ENCODE measurements around the gene PEX3.

The PEX3 gene

GRCh38 chr6:143536866-143537691 is 86.5 kb downstream of the PEX3 start:
- Histone ChIP-seq H2AFZ (ENCODE audit: insufficient read depth, low read length, poor library complexity) (peak overlapping the region; percentile 79), H3K18ac (ENCODE audit: low read length) (no peak overlapping the region), H2AK5ac (ENCODE audit: low read length) (no peak overlapping the region), H3K79me2 (ENCODE audit: control insufficient read depth, insufficient read depth, low read length, poor library complexity) (no peaks in the 10 kb centered on the region), H3K14ac (ENCODE audit: low read length) (no peak overlapping the region), H4K8ac (ENCODE audit: low read depth, low read length) (no peak overlapping the region), H4K12ac (ENCODE audit: low read depth, low read length) (no peak overlapping the region), H2BK120ac (ENCODE audit: insufficient read depth, low read length, poor library complexity) (no peak overlapping the region), H3K4ac (ENCODE audit: low read depth, low read length) (no peak overlapping the region), H3K4me2 (ENCODE audit: low read length) (peak overlapping the region; percentile 63), H2BK12ac (ENCODE audit: low read length) (no peak overlapping the region), H3K23ac (ENCODE audit: low read length) (no peak overlapping the region), H3K79me1 (ENCODE audit: low read length) (peaks cover 3% of the 10 kb centered on the region), H3K36me3 (ENCODE audit: control insufficient read depth in 1 of 2, insufficient read depth in 2 of 2, low read length in 2 of 2) (no peaks in the 10 kb centered on the region), H4K91ac (ENCODE audit: low read depth, low read length) (no peak overlapping the region), H3K9ac (ENCODE audit: low read length) (no peak overlapping the region), H2BK5ac (ENCODE audit: low read depth, low read length, poor library complexity) (no peak overlapping the region), H3K27ac (ENCODE audit: low read depth, low read length) (no peak overlapping the region), H3K9me3 (ENCODE audit: insufficient read depth, low read depth, low read length) (no peaks in the 10 kb centered on the region), H3K4me1 (ENCODE audit: control insufficient read depth in 1 of 2, insufficient read depth in 2 of 2, low read length in 2 of 2) (peaks cover 0 to 2% of the 10 kb centered on the region in 2 experiments), H3K27me3 (ENCODE audit: insufficient read depth, low read length) (peaks cover 11% of the 10 kb centered on the region), H3K4me3 (ENCODE audit: low read depth, low read length) (peak overlapping the region; percentile 69)
- no CpG with 5 or more reads among the region's 103 CpGs for WGBS (ENCODE audit: extremely low coverage, insufficient coverage, insufficient read length)
- DNase-seq = peak; percentile 30 to 56

GRCh38 chr6:143538374-143538773 is 87.8 kb downstream of the PEX3 start:
- Histone ChIP-seq H3K27ac (ENCODE audit: low read depth, low read length) (no peak overlapping the region), H4K12ac (ENCODE audit: low read depth, low read length) (no peak overlapping the region), H3K4me3 (ENCODE audit: low read depth, low read length) (no peak overlapping the region), H2BK120ac (ENCODE audit: insufficient read depth, low read length, poor library complexity) (no peak overlapping the region), H3K79me2 (ENCODE audit: control insufficient read depth, insufficient read depth, low read length, poor library complexity) (no peaks in the 10 kb centered on the region), H3K18ac (ENCODE audit: low read length) (no peak overlapping the region), H3K27me3 (ENCODE audit: insufficient read depth, low read length) (peaks cover 11% of the 10 kb centered on the region), H3K9ac (ENCODE audit: low read length) (no peak overlapping the region), H2AFZ (ENCODE audit: insufficient read depth, low read length, poor library complexity) (no peak overlapping the region), H4K91ac (ENCODE audit: low read depth, low read length) (no peak overlapping the region), H3K4me2 (ENCODE audit: low read length) (no peak overlapping the region), H3K4ac (ENCODE audit: low read depth, low read length) (no peak overlapping the region), H3K36me3 (ENCODE audit: control insufficient read depth in 1 of 2, insufficient read depth in 2 of 2, low read length in 2 of 2) (no peaks in the 10 kb centered on the region), H3K23ac (ENCODE audit: low read length) (no peak overlapping the region), H2BK12ac (ENCODE audit: low read length) (no peak overlapping the region), H2BK5ac (ENCODE audit: low read depth, low read length, poor library complexity) (no peak overlapping the region), H3K14ac (ENCODE audit: low read length) (no peak overlapping the region), H4K8ac (ENCODE audit: low read depth, low read length) (no peak overlapping the region), H3K79me1 (ENCODE audit: low read length) (peaks cover 3% of the 10 kb centered on the region), H2AK5ac (ENCODE audit: low read length) (no peak overlapping the region), H3K9me3 (ENCODE audit: insufficient read depth, low read depth, low read length) (no peaks in the 10 kb centered on the region), H3K4me1 (ENCODE audit: control insufficient read depth in 1 of 2, insufficient read depth in 2 of 2, low read length in 2 of 2) (peaks cover 0 to 2% of the 10 kb centered on the region in 2 experiments)
- no peak for DNase-seq
- WGBS (ENCODE audit: extremely low coverage, insufficient coverage, insufficient read length) = no CpG with 5 or more reads among the region's 7 CpGs

GRCh38 chr6:143539106-143539505 is 88.5 kb downstream of the PEX3 start:
- Histone ChIP-seq H3K27me3 (ENCODE audit: insufficient read depth, low read length) (peaks cover 11% of the 10 kb centered on the region), H3K4me1 (ENCODE audit: control insufficient read depth in 1 of 2, insufficient read depth in 2 of 2, low read length in 2 of 2) (peaks cover 0 to 2% of the 10 kb centered on the region in 2 experiments), H3K4ac (ENCODE audit: low read depth, low read length) (no peak overlapping the region), H4K91ac (ENCODE audit: low read depth, low read length) (no peak overlapping the region), H3K18ac (ENCODE audit: low read length) (no peak overlapping the region), H2AK5ac (ENCODE audit: low read length) (no peak overlapping the region), H3K23ac (ENCODE audit: low read length) (no peak overlapping the region), H3K4me3 (ENCODE audit: low read depth, low read length) (no peak overlapping the region), H3K14ac (ENCODE audit: low read length) (no peak overlapping the region), H3K27ac (ENCODE audit: low read depth, low read length) (no peak overlapping the region), H3K36me3 (ENCODE audit: control insufficient read depth in 1 of 2, insufficient read depth in 2 of 2, low read length in 2 of 2) (no peaks in the 10 kb centered on the region), H2BK12ac (ENCODE audit: low read length) (no peak overlapping the region), H2BK5ac (ENCODE audit: low read depth, low read length, poor library complexity) (no peak overlapping the region), H3K79me2 (ENCODE audit: control insufficient read depth, insufficient read depth, low read length, poor library complexity) (no peaks in the 10 kb centered on the region), H2AFZ (ENCODE audit: insufficient read depth, low read length, poor library complexity) (no peak overlapping the region), H3K79me1 (ENCODE audit: low read length) (peaks cover 3% of the 10 kb centered on the region), H4K8ac (ENCODE audit: low read depth, low read length) (no peak overlapping the region), H3K9ac (ENCODE audit: low read length) (no peak overlapping the region), H3K9me3 (ENCODE audit: insufficient read depth, low read depth, low read length) (no peaks in the 10 kb centered on the region), H2BK120ac (ENCODE audit: insufficient read depth, low read length, poor library complexity) (no peak overlapping the region), H3K4me2 (ENCODE audit: low read length) (no peak overlapping the region), H4K12ac (ENCODE audit: low read depth, low read length) (no peak overlapping the region)
- WGBS (ENCODE audit: extremely low coverage, insufficient coverage, insufficient read length) = no CpG with 5 or more reads among the region's 4 CpGs
- DNase-seq = no peak

- DNase-seq = no peak
- no peak overlapping the region for H3K27ac ChIP-seq (ENCODE audit: low read depth, low read length)
- H3K18ac ChIP-seq (ENCODE audit: low read length) = no peak overlapping the region
- no peaks in the 10 kb centered on the region for H3K79me2 ChIP-seq (ENCODE audit: control insufficient read depth, insufficient read depth, low read length, poor library complexity)
- peaks cover 3% of the 10 kb centered on the region for H3K79me1 ChIP-seq (ENCODE audit: low read length)
- H3K9ac ChIP-seq (ENCODE audit: low read length) = no peak overlapping the region
- H4K91ac ChIP-seq (ENCODE audit: low read depth, low read length) = no peak overlapping the region
- no peak overlapping the region for H3K14ac ChIP-seq (ENCODE audit: low read length)
- no peak overlapping the region for H3K4ac ChIP-seq (ENCODE audit: low read depth, low read length)
- H3K36me3 ChIP-seq (ENCODE audit: control insufficient read depth in 1 of 2, insufficient read depth in 2 of 2, low read length in 2 of 2) = no peaks in the 10 kb centered on the region
- no peak overlapping the region for H3K4me3 ChIP-seq (ENCODE audit: low read depth, low read length)
- no peak overlapping the region for H4K8ac ChIP-seq (ENCODE audit: low read depth, low read length)
- peaks cover 0 to 2% of the 10 kb centered on the region in 2 experiments for H3K4me1 ChIP-seq (ENCODE audit: control insufficient read depth in 1 of 2, insufficient read depth in 2 of 2, low read length in 2 of 2)
- no peak overlapping the region for H2AFZ ChIP-seq (ENCODE audit: insufficient read depth, low read length, poor library complexity)
- H2AK5ac ChIP-seq (ENCODE audit: low read length) = no peak overlapping the region
- H2BK12ac ChIP-seq (ENCODE audit: low read length) = no peak overlapping the region
- H4K12ac ChIP-seq (ENCODE audit: low read depth, low read length) = no peak overlapping the region
- no peak overlapping the region for H3K4me2 ChIP-seq (ENCODE audit: low read length)
- no peaks in the 10 kb centered on the region for H3K9me3 ChIP-seq (ENCODE audit: insufficient read depth, low read depth, low read length)
- no peak overlapping the region for H3K23ac ChIP-seq (ENCODE audit: low read length)
- H2BK120ac ChIP-seq (ENCODE audit: insufficient read depth, low read length, poor library complexity) = no peak overlapping the region
- WGBS (ENCODE audit: extremely low coverage, insufficient coverage, insufficient read length) = no CpG with 5 or more reads among the region's 7 CpGs
- H3K27me3 ChIP-seq (ENCODE audit: insufficient read depth, low read length) = peaks cover 11% of the 10 kb centered on the region
- H2BK5ac ChIP-seq (ENCODE audit: low read depth, low read length, poor library complexity) = no peak overlapping the region
Observed at GRCh38 chr6:143539734-143540133, 89.1 kb downstream of the PEX3 start.

Measured in trophoblast cell (in vitro differentiated cells and primary cell).